Lower leg skin (tissue), 3 donors: ENCODE measurements around the gene TNFAIP8L1.

Experiments
- POLR2A ChIP-seq, 2 donors: fragments of 450-650 bp; IDR thresholded peaks; one replicate each; pipeline ENCODE4 v1.6.1; 2016 to 2017; ENCODE audit warnings: antibody characterized with exemption in 2 of 2, mild to moderate bottlenecking in 1 of 2, moderate library complexity in 1 of 2
- TF ChIP-seq, protein P1 (sequence below), 3 donors: fragments of 450-650 bp; IDR thresholded peaks; one replicate each; pipeline ENCODE4 v1.5.1; 2016; ENCODE audit warnings: antibody characterized with exemption in 3 of 3, mild to moderate bottlenecking in 3 of 3, moderate library complexity in 2 of 3

DNA sequence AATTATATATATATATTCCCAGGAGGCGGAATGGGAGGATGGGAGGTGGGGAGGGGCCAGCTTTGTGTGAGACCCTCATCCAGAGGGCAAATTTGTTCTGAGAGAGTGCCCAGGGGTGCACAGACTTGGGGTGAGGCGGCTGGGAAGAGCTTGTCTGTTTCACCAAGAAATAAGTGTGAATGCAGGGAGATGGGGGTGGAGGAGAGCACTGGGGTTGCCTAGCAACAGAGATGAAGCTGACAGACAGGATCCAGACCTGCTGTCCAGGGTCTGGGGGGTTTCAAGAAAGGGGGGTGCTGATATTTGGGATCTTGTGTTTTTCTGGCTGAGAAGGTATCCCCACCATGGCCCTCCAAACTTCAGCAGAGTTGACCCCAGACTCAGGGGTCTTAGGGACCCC is 18.6 kb upstream of the TNFAIP8L1 start:
- TF ChIP-seq, protein P1, sequence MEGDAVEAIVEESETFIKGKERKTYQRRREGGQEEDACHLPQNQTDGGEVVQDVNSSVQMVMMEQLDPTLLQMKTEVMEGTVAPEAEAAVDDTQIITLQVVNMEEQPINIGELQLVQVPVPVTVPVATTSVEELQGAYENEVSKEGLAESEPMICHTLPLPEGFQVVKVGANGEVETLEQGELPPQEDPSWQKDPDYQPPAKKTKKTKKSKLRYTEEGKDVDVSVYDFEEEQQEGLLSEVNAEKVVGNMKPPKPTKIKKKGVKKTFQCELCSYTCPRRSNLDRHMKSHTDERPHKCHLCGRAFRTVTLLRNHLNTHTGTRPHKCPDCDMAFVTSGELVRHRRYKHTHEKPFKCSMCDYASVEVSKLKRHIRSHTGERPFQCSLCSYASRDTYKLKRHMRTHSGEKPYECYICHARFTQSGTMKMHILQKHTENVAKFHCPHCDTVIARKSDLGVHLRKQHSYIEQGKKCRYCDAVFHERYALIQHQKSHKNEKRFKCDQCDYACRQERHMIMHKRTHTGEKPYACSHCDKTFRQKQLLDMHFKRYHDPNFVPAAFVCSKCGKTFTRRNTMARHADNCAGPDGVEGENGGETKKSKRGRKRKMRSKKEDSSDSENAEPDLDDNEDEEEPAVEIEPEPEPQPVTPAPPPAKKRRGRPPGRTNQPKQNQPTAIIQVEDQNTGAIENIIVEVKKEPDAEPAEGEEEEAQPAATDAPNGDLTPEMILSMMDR (IDR thresholded peaks at IDR 0.05), result no peak
- TF ChIP-seq POLR2A (IDR thresholded peaks at IDR 0.05), result no peak
